IMR-90 (cell line): Measurements from ENCODE around the gene WDR6. TPM values are rescaled to one million over a fixed set of nuclear protein-coding genes. Genes with fewer than 3 reads are reported as not detected.

Source experiments
- ATAC-seq: fragments of 200-7000 bp; cut with Tn5 transposase; 2 replicates; pipeline ENCODE4 v1.9.1; 2020; ENCODE audit warnings: low read depth, mild to moderate bottlenecking, moderate library complexity
- BruUV-seq: library from RNA; stranded (reverse); fragments of 400-500 nt; replicated peaks from 2 replicates; lab custom pipeline; 2021; lab: Mats Ljungman, UMichigan
- CTCF ChIA-PET: fragments of 300-600 bp; formaldehyde crosslinking; extraction: SDS; loops from one replicate; lab custom pipeline; 2021; ENCODE audit warnings: antibody characterized with exemption; lab: Yijun Ruan, JAX
- POLR2A ChIA-PET: fragments of 300-600 bp; sonication (Branson Sonifier 250); formaldehyde crosslinking; loops from one replicate; lab custom pipeline; 2022; ENCODE audit warnings: antibody characterized with exemption; ENCODE audit not compliant: unreplicated experiment; lab: Charles Lee
- DNase-seq: peaks from one replicate; pipeline ENCODE4 v3.0.0; 2013
- H2AFZ ChIP-seq: replicated peaks from 2 replicates; pipeline ENCODE3; 2013; ENCODE audit warnings: low read length, mild to moderate bottlenecking; ENCODE audit not compliant: poor library complexity
- H2AK5ac ChIP-seq: 2 replicates; pipeline ENCODE4 v1.6.1; 2013; ENCODE audit warnings: low read depth, low read length, inconsistent platforms
- H2AK9ac ChIP-seq: replicated peaks from 2 replicates; pipeline ENCODE3; 2013; ENCODE audit warnings: mild to moderate bottlenecking, low read depth, low read length, moderate library complexity; ENCODE audit not compliant: poor library complexity
- H2BK120ac ChIP-seq: 2 replicates; pipeline ENCODE4 v1.6.1; 2013; ENCODE audit warnings: low read depth, low read length, inconsistent platforms
- H2BK15ac ChIP-seq: 3 replicates; pipeline ENCODE4 v1.6.1; 2013; ENCODE audit warnings: low read depth, low read length, inconsistent platforms
- H2BK20ac ChIP-seq: 2 replicates; pipeline ENCODE4 v1.6.1; 2013; ENCODE audit warnings: low read depth, mild to moderate bottlenecking, inconsistent platforms, low read length, moderate library complexity
- H2BK5ac ChIP-seq: 2 replicates; pipeline ENCODE4 v1.6.1; 2013; ENCODE audit warnings: mild to moderate bottlenecking, low read depth, low read length, inconsistent platforms; ENCODE audit not compliant: poor library complexity, severe bottlenecking
- H3K14ac ChIP-seq: replicated peaks from 2 replicates; pipeline ENCODE4 v1.6.1; 2013; ENCODE audit warnings: low read depth, low read length, inconsistent platforms
- H3K18ac ChIP-seq: 2 replicates; pipeline ENCODE4 v1.6.1; 2013; ENCODE audit warnings: low read depth, low read length, control low read depth
- H3K23ac ChIP-seq: 2 replicates; pipeline ENCODE4 v1.6.1; 2013; ENCODE audit warnings: low read depth, low read length, inconsistent platforms
- H3K27ac ChIP-seq: 2 replicates; pipeline ENCODE4 v1.5.1; 2013; ENCODE audit warnings: mild to moderate bottlenecking, control low read depth, low read length; ENCODE audit not compliant: insufficient read depth
- H3K27me3 ChIP-seq: 2 replicates; pipeline ENCODE4 v1.6.1; 2013; ENCODE audit warnings: low read length; ENCODE audit not compliant: control insufficient read depth, insufficient read depth
- H3K36me3 ChIP-seq: 2 replicates; pipeline ENCODE4 v1.6.1; 2013; ENCODE audit warnings: low read length, mixed read lengths; ENCODE audit not compliant: control insufficient read depth, insufficient read depth
- H3K4ac ChIP-seq: 2 replicates; pipeline ENCODE4 v1.6.1; 2013; ENCODE audit warnings: low read depth, low read length, inconsistent platforms
- H3K4me1 ChIP-seq: 2 replicates; pipeline ENCODE4 v1.6.1; 2013; ENCODE audit warnings: low read length, mixed read lengths; ENCODE audit not compliant: control insufficient read depth, insufficient read depth
- H3K4me2 ChIP-seq: 2 replicates; pipeline ENCODE4 v1.6.1; 2013; ENCODE audit warnings: low read depth, mild to moderate bottlenecking, control low read depth, low read length, moderate library complexity
- H3K4me3 ChIP-seq: 2 replicates; pipeline ENCODE4 v1.5.1; 2013; ENCODE audit warnings: low read depth, mild to moderate bottlenecking, control low read depth, low read length, moderate library complexity; ENCODE audit not compliant: insufficient read depth
- H3K56ac ChIP-seq: 2 replicates; pipeline ENCODE4 v1.6.1; 2013; ENCODE audit warnings: low read length, inconsistent platforms; ENCODE audit not compliant: insufficient read depth; ENCODE audit errors: extremely low read depth
- H3K79me1 ChIP-seq, 2 experiments: 2 replicates each; pipeline ENCODE4 v1.6.1; 2013; ENCODE audit warnings: low read length in 2 of 2, inconsistent platforms in 1 of 2, low read depth in 1 of 2
- H3K9ac ChIP-seq: 2 replicates; pipeline ENCODE4 v1.6.1; 2013; ENCODE audit warnings: low read depth, low read length, control low read depth
- H3K9me1 ChIP-seq: 2 replicates; pipeline ENCODE4 v1.6.1; 2013; ENCODE audit warnings: low read length, inconsistent platforms; ENCODE audit not compliant: insufficient read depth
- H3K9me3 ChIP-seq: 2 replicates; pipeline ENCODE4 v1.6.1; 2013; ENCODE audit warnings: low read length; ENCODE audit not compliant: control insufficient read depth, insufficient read depth
- H4K20me1 ChIP-seq: 2 replicates; pipeline ENCODE4 v1.6.1; 2013; ENCODE audit warnings: low read length, inconsistent platforms; ENCODE audit not compliant: insufficient read depth
- H4K5ac ChIP-seq: 2 replicates; pipeline ENCODE4 v1.6.1; 2013; ENCODE audit warnings: mild to moderate bottlenecking, low read depth, low read length, control low read depth
- H4K8ac ChIP-seq, 2 experiments: 2 replicates each; pipeline ENCODE4 v1.6.1; 2013; ENCODE audit warnings: low read depth in 2 of 2, low read length in 2 of 2, control low read depth in 1 of 2, inconsistent platforms in 1 of 2
- H4K91ac ChIP-seq: 2 replicates; pipeline ENCODE4 v1.6.1; 2013; ENCODE audit warnings: low read depth, low read length, inconsistent platforms; ENCODE audit not compliant: insufficient read depth
- BHLHE40 ChIP-seq: fragments of 150-350 bp; IDR thresholded peaks from 2 replicates; pipeline ENCODE4 v1.6.1; 2016; ENCODE audit warnings: mild to moderate bottlenecking, low read depth, low read length
- MXI1 ChIP-seq: IDR thresholded peaks from 2 replicates; pipeline ENCODE4 v1.6.1; 2012; ENCODE audit warnings: low read depth, mild to moderate bottlenecking, low read length, moderate library complexity, borderline replicate concordance
- POLR2A ChIP-seq: IDR thresholded peaks from 2 replicates; pipeline ENCODE4 v1.6.1; 2012; ENCODE audit warnings: mild to moderate bottlenecking, low read depth, low read length
- WGBS, 2 experiments: methylation state at CpG; one replicate each; pipeline versions ENCODE4 v1.1.5 to v1.1.7; 2013; ENCODE audit warnings: missing lambda C conversion rate in 2 of 2; ENCODE audit not compliant: insufficient read length in 1 of 2; ENCODE audit errors: extremely low coverage in 2 of 2; 5-methylcytosine and 5-hydroxymethylcytosine counted together
- dilution Hi-C: fragments of 300-500 bp; cut with HindIII; formaldehyde crosslinking; loops from one replicate; pipeline ENCODE4 v1.14.3; 2018; ENCODE audit warnings: low sequenced_read_pairs; ENCODE audit not compliant: unreplicated experiment
- in situ Hi-C: fragments of 300-500 bp; cut with MboI; formaldehyde crosslinking; loops from 3 replicates; pipeline ENCODE4 v1.14.3; 2019; ENCODE audit warnings: low sequenced_read_pairs, inconsistent platforms, mixed read lengths
- intact Hi-C: fragments of 100-400 bp; cut with micrococcal nuclease; formaldehyde crosslinking; loops from 2 replicates; pipeline ENCODE4 v1.10.0; 2022
- polyA plus RNA-seq, 3 experiments: library from polyadenylated mRNA; depleted of rRNA; stranded (reverse); fragments of >200 nt; gene quantifications; 2 replicates each; pipeline ENCODE4 v1.2.3, GENCODE V29; 2012; ENCODE audit warnings: low replicate concordance in 1 of 3
- total RNA-seq: library from RNA; depleted of rRNA; stranded (reverse); fragments of >200 nt; gene quantifications from 2 replicates; pipeline ENCODE4 v1.2.3, GENCODE V29; 2012
- TF ChIP-seq, protein P1 (sequence below): fragments of 150-350 bp; IDR thresholded peaks from 2 replicates; pipeline ENCODE4 v1.6.1; 2017; ENCODE audit warnings: mild to moderate bottlenecking, antibody characterized with exemption, low read length, low read depth

The WDR6 gene
- total and polyA plus RNA-seq, 2 of the 4 experiments (the other 2 are of a cell fraction): 60.9 to 160 TPM

- peak; percentile 95 for DNase-seq
- TF ChIP-seq MXI1 (peak; percentile 36; the same call in 1 of the 2 replicates), POLR2A (peak; percentile 99), BHLHE40 (no peak)
- TF ChIP-seq, protein P1, sequence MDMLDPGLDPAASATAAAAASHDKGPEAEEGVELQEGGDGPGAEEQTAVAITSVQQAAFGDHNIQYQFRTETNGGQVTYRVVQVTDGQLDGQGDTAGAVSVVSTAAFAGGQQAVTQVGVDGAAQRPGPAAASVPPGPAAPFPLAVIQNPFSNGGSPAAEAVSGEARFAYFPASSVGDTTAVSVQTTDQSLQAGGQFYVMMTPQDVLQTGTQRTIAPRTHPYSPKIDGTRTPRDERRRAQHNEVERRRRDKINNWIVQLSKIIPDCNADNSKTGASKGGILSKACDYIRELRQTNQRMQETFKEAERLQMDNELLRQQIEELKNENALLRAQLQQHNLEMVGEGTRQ: peak; percentile 49; the same call in 1 of the 2 replicates
- no peaks in the 10 kb centered on the region for H3K9me3 ChIP-seq
- WGBS, 2 experiments: 0% methylated on average over 42 of the region's 60 CpGs; no CpG with 5 or more reads in 1 of the 2 experiments
- peaks cover 28% of the 10 kb centered on the region for H3K36me3 ChIP-seq
- peak overlapping the region in 1 of 2 experiments; percentile 88; a peak in 3 of 4 replicates for H4K8ac ChIP-seq
- dilution Hi-C loops (no loop called here), intact Hi-C loops (loop anchor here (2.0 to 5.0 kb wide), 2 partner anchors 33 to 71 kb away; partner anchors contain the start of gene QRICH1), in situ Hi-C loops (no loop called here)
- H3K27me3 ChIP-seq: no peaks in the 10 kb centered on the region
- H4K91ac ChIP-seq: peak overlapping the region; percentile 57; the same call in 1 of the 2 replicates
- peaks cover 11% of the 10 kb centered on the region for H3K4me1 ChIP-seq
- peak overlapping the region; percentile 70 for H3K27ac ChIP-seq
- peak overlapping the region; percentile 74; the same call in 1 of the 2 replicates for H3K23ac ChIP-seq
- peak; percentile 78 for ATAC-seq
- H2AK5ac ChIP-seq: peak overlapping the region; percentile 65
- BruUV-seq: no TSS peak
- H4K20me1 ChIP-seq: peaks cover 20% of the 10 kb centered on the region
- H3K4ac ChIP-seq: peak overlapping the region; percentile 92
- peak overlapping the region; percentile 99 for H2AK9ac ChIP-seq
- POLR2A ChIA-PET: interaction anchor here (0.6 to 3.8 kb wide), 4 partner anchors 42 to 84 kb away, joined by 3 to 25 read pairs (median 4); partner anchors contain the start of gene QRICH1
- H3K4me2 ChIP-seq: peak overlapping the region; percentile 72
- peak overlapping the region; percentile 84 for H3K4me3 ChIP-seq
- peak overlapping the region; percentile 93 for H2BK5ac ChIP-seq
- no peak overlapping the region for H3K18ac ChIP-seq
- H4K5ac ChIP-seq: 0 out of 2 replicates have a peak overlapping the region, but pooled peaks have one; percentile 4
- H3K79me1 ChIP-seq: peaks cover 24 to 84% of the 10 kb centered on the region in 2 experiments; a peak in 3 of 4 replicates
- peak overlapping the region; percentile 94 for H2AFZ ChIP-seq
- peak overlapping the region; percentile 58; the same call in 1 of the 2 replicates for H3K56ac ChIP-seq
- peak overlapping the region; percentile 9; the same call in 1 of the 2 replicates for H2BK120ac ChIP-seq
- H2BK20ac ChIP-seq: no peak overlapping the region
- H3K9ac ChIP-seq: peak overlapping the region; percentile 66
- peaks cover 18% of the 10 kb centered on the region for H3K9me1 ChIP-seq
- H2BK15ac ChIP-seq: no peak overlapping the region
- H3K14ac ChIP-seq: peak overlapping the region; percentile 93
- CTCF ChIA-PET: interaction anchor here (0.5 to 1.1 kb wide), 5 partner anchors 14 to 473 kb away, joined by 3 to 7 read pairs (median 5); partner anchors contain the start of gene WDR6
Measured at GRCh38 chr3:49021213-49021812, 14.1 kb downstream of the WDR6 start.
